Measurements from ENCODE around the gene CACNB3. TPM values are rescaled to one million over a fixed set of nuclear protein-coding genes. Genes with fewer than 3 reads are reported as not detected.

CACNB3 gene
- total RNA-seq, 1 donor from 2014 or later: 25.0 TPM

- H4K20me1 ChIP-seq (ENCODE audit: low read depth): peaks cover 15% of the 10 kb centered on the region
- no peak overlapping the region for H3K4me3 Mint-ChIP-seq
Observed at GRCh38 chr12:48823281-48823680, 5.0 kb downstream of the CACNB3 start.

GRCh38 chr12:48824112-48824511 is 5.8 kb downstream of the CACNB3 start:
- no peaks in the 10 kb centered on the region for H3K36me3 ChIP-seq
- no peak for DNase-seq (ENCODE audit: low spot score)

More at GRCh38 chr12:48823281-48823680, 5.0 kb downstream of the CACNB3 start:
- no peak for DNase-seq (ENCODE audit: low spot score)
- peaks cover 8% of the 10 kb centered on the region for H3F3A ChIP-seq (ENCODE audit: low read depth)
- no peak overlapping the region for H3K4me3 ChIP-seq
- H3K36me3 ChIP-seq: no peaks in the 10 kb centered on the region
- peaks cover 14% of the 10 kb centered on the region for H3K4me1 Mint-ChIP-seq
- H2AFZ ChIP-seq (replicated peaks): no peak overlapping the region
- peaks cover 25% of the 10 kb centered on the region for H3K36me3 Mint-ChIP-seq
- TF ChIP-seq CTCF (IDR thresholded peaks at IDR 0.05): no peak
- no peak for TF ChIP-seq EZH2 (IDR thresholded peaks at IDR 0.05)
- no peak for TF ChIP-seq EZH2phosphoT487 (IDR thresholded peaks at IDR 0.05)
- peaks cover 10% of the 10 kb centered on the region for H3K4me1 ChIP-seq
- H3K79me2 ChIP-seq (ENCODE audit: low read depth): peaks cover 12% of the 10 kb centered on the region
- H3K27ac ChIP-seq: no peak overlapping the region
- no peak overlapping the region for H3K9ac ChIP-seq
- peaks cover 5% of the 10 kb centered on the region for H3K27me3 Mint-ChIP-seq (ENCODE audit: insufficient read depth, low read depth)
- no peaks in the 10 kb centered on the region for H3K27me3 ChIP-seq
- no peaks in the 10 kb centered on the region for H3K9me3 Mint-ChIP-seq
- no peak overlapping the region for H3K27ac Mint-ChIP-seq
- no peak overlapping the region for H3K4me2 ChIP-seq
- no peaks in the 10 kb centered on the region for H3K9me3 ChIP-seq (ENCODE audit: low read depth)

GRCh38 chr12:48824905-48825304 is 6.6 kb downstream of the CACNB3 start:
- no peak overlapping the region for H3K4me3 Mint-ChIP-seq
- no peak overlapping the region for H3K27ac Mint-ChIP-seq
- no peak overlapping the region for H3K4me3 ChIP-seq
- H3K36me3 Mint-ChIP-seq: peaks cover 36% of the 10 kb centered on the region
- no peak overlapping the region for H3K4me2 ChIP-seq
- no peaks in the 10 kb centered on the region for H3K27me3 ChIP-seq
- DNase-seq (ENCODE audit: low spot score): no peak
- H2AFZ ChIP-seq (replicated peaks): no peak overlapping the region
- TF ChIP-seq CTCF (IDR thresholded peaks at IDR 0.05) (no peak), EZH2 (IDR thresholded peaks at IDR 0.05) (no peak), EZH2phosphoT487 (IDR thresholded peaks at IDR 0.05) (no peak)
- peaks cover 14% of the 10 kb centered on the region for H4K20me1 ChIP-seq (ENCODE audit: low read depth)
- H3K9me3 Mint-ChIP-seq: no peaks in the 10 kb centered on the region
- H3K9ac ChIP-seq: no peak overlapping the region
- H3K36me3 ChIP-seq: no peaks in the 10 kb centered on the region
- peaks cover 3% of the 10 kb centered on the region for H3K4me1 ChIP-seq
- H3F3A ChIP-seq (ENCODE audit: low read depth): no peaks in the 10 kb centered on the region
- peaks cover 3% of the 10 kb centered on the region for H3K79me2 ChIP-seq (ENCODE audit: low read depth)
- H3K4me1 Mint-ChIP-seq: peaks cover 2% of the 10 kb centered on the region
- peaks cover 8% of the 10 kb centered on the region for H3K27me3 Mint-ChIP-seq (ENCODE audit: insufficient read depth, low read depth)
- H3K9me3 ChIP-seq (ENCODE audit: low read depth): no peaks in the 10 kb centered on the region
- no peak overlapping the region for H3K27ac ChIP-seq

More at GRCh38 chr12:48824112-48824511, 5.8 kb downstream of the CACNB3 start:
- no peak overlapping the region for H3K27ac Mint-ChIP-seq
- TF ChIP-seq EZH2 (IDR thresholded peaks at IDR 0.05): no peak
- no peak for TF ChIP-seq EZH2phosphoT487 (IDR thresholded peaks at IDR 0.05)
- no peak for TF ChIP-seq CTCF (IDR thresholded peaks at IDR 0.05)
- peaks cover 31% of the 10 kb centered on the region for H3K36me3 Mint-ChIP-seq
- H3K9me3 ChIP-seq (ENCODE audit: low read depth): no peaks in the 10 kb centered on the region
- no peak overlapping the region for H3K9ac ChIP-seq
- peaks cover 10% of the 10 kb centered on the region for H3K79me2 ChIP-seq (ENCODE audit: low read depth)
- peaks cover 10% of the 10 kb centered on the region for H3K4me1 Mint-ChIP-seq
- peaks cover 7% of the 10 kb centered on the region for H3K27me3 Mint-ChIP-seq (ENCODE audit: insufficient read depth, low read depth)
- H4K20me1 ChIP-seq (ENCODE audit: low read depth): peaks cover 20% of the 10 kb centered on the region
- no peak overlapping the region for H2AFZ ChIP-seq (replicated peaks)
- no peaks in the 10 kb centered on the region for H3K27me3 ChIP-seq
- no peak overlapping the region for H3K27ac ChIP-seq
- H3K4me3 Mint-ChIP-seq: no peak overlapping the region
- H3K9me3 Mint-ChIP-seq: no peaks in the 10 kb centered on the region
- H3K4me1 ChIP-seq: peaks cover 10% of the 10 kb centered on the region
- H3F3A ChIP-seq (ENCODE audit: low read depth): peaks cover 6% of the 10 kb centered on the region
- H3K4me3 ChIP-seq: no peak overlapping the region
- no peak overlapping the region for H3K4me2 ChIP-seq

All from neural progenitor cell (in vitro differentiated cells).